Raji (cell line): ENCODE results near the gene NTF4.
"Not testable (repeated sequence)": the region's sequence is repeated elsewhere in the genome, so short reads cannot be mapped to it uniquely, and the experiment has no call there.

Experiments
- POLR2A ChIP-seq: IDR thresholded peaks from 2 replicates; pipeline ENCODE4 v1.6.1; 2011; ENCODE audit warnings: low read depth, low read length, control low read depth; ENCODE audit not compliant: insufficient read depth

The NTF4 gene

GRCh38 chr19:49071860-49072547 lies 7.4 kb upstream of the NTF4 start:
- no peak for TF ChIP-seq POLR2A

GRCh38 chr19:49070416-49070815 lies 5.8 kb upstream of the NTF4 start:
- TF ChIP-seq POLR2A, result no peak

GRCh38 chr19:49069026-49069425 lies 4.4 kb upstream of the NTF4 start:
- no peak for TF ChIP-seq POLR2A

DNA sequence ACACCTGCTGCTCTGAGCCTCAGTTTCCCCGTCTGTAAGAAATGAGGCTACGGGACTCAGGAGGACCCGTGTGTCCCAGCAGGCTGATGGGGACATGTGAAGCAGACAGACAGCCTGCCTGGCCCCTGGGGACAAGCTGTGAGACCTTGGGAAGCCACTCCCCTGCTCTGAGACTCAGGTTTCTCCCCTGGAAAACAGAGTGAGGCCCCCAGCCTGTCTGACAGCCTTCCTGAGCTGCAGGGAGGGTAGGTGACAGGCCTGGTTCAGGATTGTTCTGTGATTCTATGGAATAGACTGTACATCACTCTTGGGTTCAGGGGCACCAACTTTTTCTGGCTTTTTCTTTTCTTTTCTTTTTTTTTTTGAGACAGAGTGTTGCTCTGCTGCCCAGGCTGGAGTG lies 2.9 kb upstream of the NTF4 start:
- TF ChIP-seq POLR2A, result no peak

DNA sequence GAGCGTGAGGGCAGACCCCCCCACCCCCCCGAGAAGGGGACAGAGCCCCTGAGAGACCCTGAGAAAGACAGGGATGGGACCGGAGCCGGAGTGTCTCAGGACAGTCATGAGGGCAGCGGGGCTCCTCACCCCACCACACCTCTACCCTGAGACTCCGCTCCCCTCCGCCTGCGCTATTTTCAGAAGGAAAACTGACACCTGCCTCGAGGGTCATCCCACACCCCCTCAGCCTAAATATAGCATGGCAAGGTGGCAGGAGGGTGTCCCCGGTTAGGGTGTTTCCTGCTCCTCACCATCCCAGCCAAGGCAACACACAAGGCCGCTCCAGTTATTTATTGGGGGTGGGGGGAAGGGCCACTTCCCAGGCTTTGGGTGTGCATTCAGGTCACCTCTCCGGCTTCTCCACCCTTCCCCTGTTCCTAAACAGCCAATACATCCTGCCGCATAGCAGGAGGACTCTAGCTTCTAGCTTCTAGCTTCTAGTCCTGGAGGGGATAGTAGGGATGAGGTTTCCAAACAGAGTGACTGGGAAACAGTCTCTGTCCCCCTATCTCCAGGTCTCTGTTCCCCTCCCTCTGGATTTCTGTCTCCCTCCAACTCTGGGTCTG lies 1.4 kb upstream of the NTF4 start:
- no peak for TF ChIP-seq POLR2A

GRCh38 chr19:49064029-49064629 lies 489 bp downstream of the NTF4 start:
- no peak for TF ChIP-seq POLR2A

DNA sequence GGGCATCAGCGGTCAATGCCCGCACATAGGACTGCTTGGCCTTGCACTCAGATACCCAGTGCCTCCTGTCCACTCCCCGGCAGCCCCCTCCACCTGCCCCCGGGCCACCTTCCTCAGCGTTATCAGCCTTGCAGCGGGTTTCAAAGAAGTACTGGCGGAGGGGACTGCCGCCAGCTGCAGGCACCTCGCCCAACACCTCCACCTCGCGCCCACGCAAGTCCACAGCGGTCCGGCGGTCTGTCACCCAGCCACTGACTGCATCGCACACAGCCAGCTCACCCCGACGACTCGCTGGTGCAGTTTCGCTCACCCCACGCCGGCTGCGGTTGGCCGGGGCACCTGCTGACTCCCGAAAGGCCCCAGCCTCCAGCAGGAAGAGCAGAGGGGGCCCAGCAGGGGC lies 3.2 kb downstream of the NTF4 start:
- no peak for TF ChIP-seq POLR2A

- TF ChIP-seq POLR2A, result no peak
These were observed 3.6 kb downstream of the NTF4 start for GRCh38 chr19:49061000-49061399.

- TF ChIP-seq POLR2A, result no peak
These were observed 5.6 kb downstream of the NTF4 start for GRCh38 chr19:49059053-49059452.

GRCh38 chr19:49058562-49058961 lies 6.1 kb downstream of the NTF4 start:
- no peak for TF ChIP-seq POLR2A

GRCh38 chr19:49057636-49058234 lies 6.9 kb downstream of the NTF4 start, which contains the start of gene CGB7:
TSS of gene CGB7 (minus strand) at chr19:49057749. CDS start at chr19:49055375, 2,374 bp downstream.
- no peak for TF ChIP-seq POLR2A

DNA sequence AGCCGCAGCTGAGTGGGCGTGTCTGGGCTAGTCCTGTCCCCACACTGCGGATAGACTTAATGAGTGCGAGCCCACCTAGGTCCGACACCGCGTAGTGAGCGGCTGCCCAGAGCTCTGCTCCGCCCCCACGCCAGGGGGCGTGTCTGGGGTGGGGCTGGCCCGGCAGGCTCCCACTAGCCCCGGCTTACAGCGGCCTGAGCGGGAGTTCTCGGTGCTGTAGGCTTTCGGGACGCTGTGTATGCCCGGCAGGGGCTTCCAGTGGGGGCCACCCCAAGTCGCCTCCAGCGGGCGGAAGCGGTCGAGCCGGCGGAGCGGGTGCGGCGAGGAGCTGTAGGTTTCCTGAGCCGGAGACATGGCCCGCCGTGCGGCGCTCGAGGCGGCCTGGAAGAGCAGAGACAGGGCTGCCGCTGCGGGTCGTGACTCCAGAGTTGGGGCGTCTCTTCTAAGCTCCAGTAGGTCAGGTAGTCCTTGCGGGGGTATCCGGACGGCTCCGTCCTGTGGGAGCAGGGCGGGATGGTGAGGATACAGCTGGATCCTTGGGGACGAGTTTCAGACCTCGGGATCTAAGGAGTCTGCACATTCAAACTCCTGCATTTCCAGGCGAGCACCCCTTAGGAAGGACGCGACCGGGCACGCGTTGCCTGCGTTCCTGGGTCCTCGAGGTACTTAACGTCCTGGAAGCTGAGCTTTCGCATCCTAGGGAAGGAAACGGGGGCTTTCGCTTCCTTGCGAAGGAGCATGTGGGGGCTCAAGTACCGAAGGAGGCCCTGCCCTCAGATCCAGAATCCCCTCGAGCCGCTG lies 8.3 kb downstream of the NTF4 start:
- no peak for TF ChIP-seq POLR2A

DNA sequence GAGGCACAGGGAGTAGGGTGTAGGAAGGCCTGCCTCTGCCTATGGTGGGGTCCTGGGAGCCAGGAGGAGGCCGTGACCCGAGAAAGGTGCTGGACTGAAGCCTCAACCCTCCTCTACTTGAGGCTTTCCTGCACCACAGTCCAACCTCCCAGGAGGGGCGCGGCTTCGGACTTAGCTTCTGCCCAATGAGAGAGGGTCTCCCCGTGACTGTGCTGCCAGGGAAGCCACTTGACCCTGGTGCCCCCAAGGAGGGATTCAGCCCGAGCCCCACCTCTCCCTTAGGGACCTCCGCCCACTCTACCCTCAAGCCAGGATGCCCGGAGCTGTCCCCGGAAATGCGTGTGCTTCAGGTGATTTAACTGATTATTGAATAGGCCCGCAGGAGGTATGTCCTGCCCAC lies 15.6 kb downstream of the NTF4 start, which contains the start of gene CGB8:
CGB8 (minus strand) TSS at position 101 of the 400 bp plus-strand sequence. CDS start 372 bp downstream, outside the sequence.
- TF ChIP-seq POLR2A, result not testable (repeated sequence)

GRCh38 chr19:49043548-49043947 lies 21.1 kb downstream of the NTF4 start, which contains the start of gene CGB5:
TSS of gene CGB5 (plus strand) at chr19:49043848. CDS start at chr19:49044210, 362 bp downstream.
- not testable (repeated sequence) for TF ChIP-seq POLR2A

DNA sequence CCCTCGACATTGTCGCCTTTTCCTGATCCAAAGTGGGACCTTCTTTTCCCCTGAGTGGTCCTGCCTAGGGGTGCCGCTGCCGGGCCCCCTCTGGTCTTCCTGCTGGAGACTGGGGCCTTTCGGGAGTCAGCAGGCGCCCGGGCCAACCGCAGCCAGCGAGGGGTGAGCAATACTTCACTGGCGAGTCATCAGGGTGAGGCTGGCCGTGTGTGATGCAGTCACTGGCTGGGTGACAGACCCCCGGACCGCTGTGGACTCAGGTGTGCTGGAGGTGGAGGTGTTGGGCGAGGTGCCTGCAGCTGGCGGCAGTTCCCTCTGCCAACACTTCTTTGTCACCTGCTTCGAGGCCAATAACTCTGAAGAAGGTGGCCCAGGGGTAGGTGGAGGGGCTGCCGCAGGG lies 22.4 kb downstream of the NTF4 start:
- no peak for TF ChIP-seq POLR2A
